Keratinocyte (primary cell): ENCODE results near the gene JAM2. TPM values are rescaled to one million over a fixed set of nuclear protein-coding genes. Genes with fewer than 3 reads are reported as not detected.

Experiments
- DNase-seq: peaks from one replicate; pipeline ENCODE4 v3.0.0-alpha.2; 2011; ENCODE audit warnings: low read depth, missing footprints, low spot score
- FAIRE-seq: peaks from 2 replicates; lab custom pipeline; 2011; peaks lifted over from hg19 to GRCh38; lab: Jason Lieb, UNC
- H2AFZ ChIP-seq: 2 replicates; pipeline ENCODE4 v1.6.0; 2012; ENCODE audit warnings: low read length, control low read depth, inconsistent platforms; ENCODE audit not compliant: control insufficient read depth
- H3K27ac ChIP-seq: 2 replicates; pipeline ENCODE4 v1.5.1; 2011; ENCODE audit warnings: low read length; ENCODE audit not compliant: control insufficient read depth, insufficient read depth
- H3K27me3 ChIP-seq: 3 replicates; pipeline ENCODE4 v1.6.0; 2011; ENCODE audit warnings: low read length; ENCODE audit not compliant: control insufficient read depth, insufficient read depth; ENCODE audit errors: extremely low read depth
- H3K36me3 ChIP-seq, 2 experiments: 2 replicates in 1 of 2; 3 replicates in 1 of 2; pipeline ENCODE4 v1.5.1; 2011; ENCODE audit warnings: low read length in 2 of 2, mild to moderate bottlenecking in 1 of 2; ENCODE audit not compliant: control insufficient read depth in 2 of 2, insufficient read depth in 2 of 2; ENCODE audit errors: extremely low read depth in 1 of 2
- H3K4me1 ChIP-seq: 3 replicates; pipeline ENCODE4 v1.5.1; 2011; ENCODE audit warnings: low read length; ENCODE audit not compliant: control insufficient read depth, insufficient read depth; ENCODE audit errors: extremely low read depth
- H3K4me2 ChIP-seq: 3 replicates; pipeline ENCODE4 v1.6.0; 2011; ENCODE audit warnings: low read depth, low read length; ENCODE audit not compliant: control insufficient read depth, insufficient read depth; ENCODE audit errors: extremely low read depth
- H3K4me3 ChIP-seq, 3 experiments: fragments of 200-600 bp in 1 of 3; sonication (generic) in 1 of 3; 2 replicates in 2 of 3; 3 replicates in 1 of 3; pipeline ENCODE4 v1.5.1; 2011 to 2016; ENCODE audit warnings: low read length in 3 of 3, mild to moderate bottlenecking in 3 of 3, control low read depth in 2 of 3, inconsistent platforms in 1 of 3, low read depth in 1 of 3, mixed read lengths in 1 of 3, mixed run types in 1 of 3, moderate library complexity in 1 of 3; ENCODE audit not compliant: control insufficient read depth in 2 of 3, insufficient read depth in 2 of 3; ENCODE audit errors: extremely low read depth in 1 of 3
- H3K79me2 ChIP-seq: 2 replicates; pipeline ENCODE4 v1.6.0; 2012; ENCODE audit warnings: low read length; ENCODE audit not compliant: control insufficient read depth, insufficient read depth
- H3K9ac ChIP-seq: 3 replicates; pipeline ENCODE4 v1.6.0; 2011; ENCODE audit warnings: low read length; ENCODE audit not compliant: control insufficient read depth, insufficient read depth; ENCODE audit errors: extremely low read depth
- H3K9me1 ChIP-seq: 3 replicates; pipeline ENCODE4 v1.6.0; 2011; ENCODE audit warnings: low read length; ENCODE audit not compliant: control insufficient read depth, insufficient read depth; ENCODE audit errors: extremely low read depth
- H3K9me3 ChIP-seq: 2 replicates; pipeline ENCODE4 v1.5.1; 2012; ENCODE audit warnings: low read depth, low read length; ENCODE audit not compliant: control insufficient read depth
- H4K20me1 ChIP-seq: 3 replicates; pipeline ENCODE4 v1.6.0; 2011; ENCODE audit warnings: low read length; ENCODE audit not compliant: control insufficient read depth, insufficient read depth; ENCODE audit errors: extremely low read depth
- CTCF ChIP-seq, 3 experiments: IDR thresholded peaks in 1 of 3; conservative IDR thresholded peaks in 1 of 3; optimal IDR thresholded peaks in 1 of 3; 2 replicates in 2 of 3; 3 replicates in 1 of 3; pipeline versions ENCODE3 to v1.5.1; 2011; ENCODE audit warnings: low read length in 3 of 3, mild to moderate bottlenecking in 3 of 3, moderate library complexity in 2 of 3, control low read depth in 1 of 3, inconsistent platforms in 1 of 3; ENCODE audit not compliant: insufficient read depth in 2 of 3; ENCODE audit errors: extremely low read depth in 1 of 3
- EZH2 ChIP-seq: IDR thresholded peaks from one replicate; pipeline ENCODE4 v1.6.1; 2012; ENCODE audit warnings: inconsistent platforms, mild to moderate bottlenecking, low read length, moderate library complexity
- dilution Hi-C: fragments of 300-500 bp; cut with MboI; formaldehyde crosslinking; loops from one replicate; pipeline ENCODE4 v1.7.0; 2020; ENCODE audit warnings: low sequenced_read_pairs; ENCODE audit not compliant: extremely low pct_ligation_motif_present
- polyA plus RNA-seq, 5 experiments: library from polyadenylated mRNA; depleted of rRNA in 3 of 5; stranded (reverse) in 3 of 5; stranded (forward) in 1 of 5; unstranded in 1 of 5; fragments of >200 nt; gene quantifications; 1 replicate in 1 of 5; 2 replicates in 3 of 5; 3 replicates in 1 of 5; pipeline versions ENCODE4 v1.2.1 to v1.2.3, GENCODE V29; 2011 to 2012; ENCODE audit warnings: missing spikeins in 2 of 5, low read depth in 1 of 5, low replicate concordance in 1 of 5

JAM2 gene
- polyA plus RNA-seq, 1 donor (not counting 4 experiments of a cell fraction or from before 2014, with no cell fraction given), result not detected

- FAIRE-seq (no peak), DNase-seq (peak; percentile 11)
- TF ChIP-seq CTCF (optimal IDR thresholded peaks at IDR 0.05 in 1 of 3, IDR thresholded peaks at IDR 0.05 in 1 of 3, conservative IDR thresholded peaks at IDR 0.05 in 1 of 3; ENCODE audit: extremely low read depth in 1 of 3, insufficient read depth in 2 of 3, low read length in 3 of 3) (peak; percentile 50 to 84 (median 79)), EZH2 (no peak)
Measured at GRCh38 chr21:25607151-25608043, 31.7 kb upstream of the JAM2 start, which contains the start of gene MRPL39. MRPL39 (minus strand) TSS chr21:25607481; CDS start chr21:25607475, 6 bp downstream.

GRCh38 chr21:25608044-25608737 lies 30.9 kb upstream of the JAM2 start:
- H3K9me3 ChIP-seq, result no peaks in the 10 kb centered on the region
- DNase-seq, result peak; percentile 2
- peaks cover 4% of the 10 kb centered on the region in 2 experiments for H3K36me3 ChIP-seq
- peak overlapping the region; percentile 94 for H3K4me2 ChIP-seq
- TF ChIP-seq CTCF (optimal IDR thresholded peaks at IDR 0.05 in 1 of 3, IDR thresholded peaks at IDR 0.05 in 1 of 3, conservative IDR thresholded peaks at IDR 0.05 in 1 of 3; ENCODE audit: extremely low read depth in 1 of 3, insufficient read depth in 2 of 3, low read length in 3 of 3) (peak; percentile 79 to 97 (median 93)), EZH2 (no peak)
- no peaks in the 10 kb centered on the region for H3K9me1 ChIP-seq
- peaks cover 25% of the 10 kb centered on the region for H3K79me2 ChIP-seq
- no peaks in the 10 kb centered on the region for H3K27me3 ChIP-seq
- H3K4me1 ChIP-seq, result peaks cover 12% of the 10 kb centered on the region
- peak overlapping the region; percentile 76 to 94 (median 91) for H3K4me3 ChIP-seq
- dilution Hi-C loops, result no loop called here
- FAIRE-seq, result peak; percentile 59
- H3K9ac ChIP-seq, result peak overlapping the region; percentile 96
- H4K20me1 ChIP-seq, result no peaks in the 10 kb centered on the region
- peak overlapping the region; percentile 30 for H3K27ac ChIP-seq
- H2AFZ ChIP-seq, result peak overlapping the region; percentile 95

More at GRCh38 chr21:25607151-25608043, 31.7 kb upstream of the JAM2 start, which contains the start of gene MRPL39:
- H3K27ac ChIP-seq, result peak within 1 kb of the TSS; percentile 86
- peak within 1 kb of the TSS; percentile 76 to 94 (median 91) for H3K4me3 ChIP-seq
- peaks cover 25% of the 10 kb centered on the region for H3K79me2 ChIP-seq
- no peaks in the 10 kb centered on the region for H3K9me3 ChIP-seq
- peak within 1 kb of the TSS; percentile 95 for H3K4me2 ChIP-seq
- dilution Hi-C loops, result no loop called here
- H3K4me1 ChIP-seq, result peaks cover 12% of the 10 kb centered on the region
- H3K9me1 ChIP-seq, result no peaks in the 10 kb centered on the region
- H2AFZ ChIP-seq, result peak within 1 kb of the TSS; percentile 95
- no peaks in the 10 kb centered on the region for H3K27me3 ChIP-seq
- peak within 1 kb of the TSS; percentile 96 for H3K9ac ChIP-seq
- no peaks in the 10 kb centered on the region for H4K20me1 ChIP-seq
- peaks cover 4 to 7% of the 10 kb centered on the region in 2 experiments for H3K36me3 ChIP-seq
